GM23338 (cell line): ENCODE measurements around the gene DDX23. TPM values are rescaled to one million over a fixed set of nuclear protein-coding genes. Genes with fewer than 3 reads are reported as not detected.

ENCODE experiments used
- polyA plus RNA-seq: library from polyadenylated mRNA; unstranded; fragments of >200 nt; fragmentation: Nextera tagmentation; extraction: Ambion mirVana; gene quantifications from 2 replicates; pipeline ENCODE4 v1.2.1, GENCODE V29; 2016
- small RNA-seq: library from RNA; depleted of rRNA; stranded (forward); fragments of <200 nt; gene quantifications from one replicate; pipeline ENCODE3, GENCODE V24; 2014; ENCODE audit warnings: low replicate concordance
- total RNA-seq: library from RNA; depleted of rRNA; stranded (reverse); fragments of >200 nt; shearing (Covaris generic); gene quantifications from 2 replicates; pipeline ENCODE4 v1.2.3, GENCODE V29; 2014; rRNA removed

Gene DDX23
- total and polyA plus RNA-seq, 2 experiments from 2014 or later = 31.7 to 78.5 TPM

Small RNAs within 50 kb of the gene (small RNA-seq; reads per million reads assigned to genes)
- gene RF00019 (not detected), gene RNU6-600P (not detected)

Other genes starting within 250 kb of the DDX23 start
- gene KANSL2, start 169.9 kb downstream of the DDX23 start, total RNA-seq = 71.3 and 92.5 TPM in 2 replicates
- gene KANSL2, start 169.9 kb downstream of the DDX23 start, polyA plus RNA-seq = 29.3 and 35.1 TPM in 2 replicates
- gene CCNT1, start 135.5 kb downstream of the DDX23 start, total RNA-seq = 28.7 and 33.6 TPM in 2 replicates
- gene CCNT1, start 135.5 kb downstream of the DDX23 start, polyA plus RNA-seq = 9.3 and 12.8 TPM in 2 replicates
- 11.8 and 16.5 TPM in 2 replicates for gene ADCY6, start 63.1 kb downstream of the DDX23 start, total RNA-seq
- gene ADCY6, start 63.1 kb downstream of the DDX23 start, polyA plus RNA-seq = 1.0 and 1.3 TPM in 2 replicates
- gene CACNB3, start 33.7 kb downstream of the DDX23 start, total RNA-seq = 3.4 and 4.1 TPM in 2 replicates
- 6.2 and 6.3 TPM in 2 replicates for gene CACNB3, start 33.7 kb downstream of the DDX23 start, polyA plus RNA-seq
- 7.4 and 10.4 TPM in 2 replicates for gene RND1, start 13.7 kb upstream of the DDX23 start, total RNA-seq
- gene RND1, start 13.7 kb upstream of the DDX23 start, polyA plus RNA-seq = 7.4 and 9.3 TPM in 2 replicates
- 29.5 and 45.0 TPM in 2 replicates for gene FKBP11, start 73.3 kb upstream of the DDX23 start, total RNA-seq
- gene FKBP11, start 73.3 kb upstream of the DDX23 start, polyA plus RNA-seq = 94.9 and 97.2 TPM in 2 replicates
- 125 and 130 TPM in 2 replicates for gene ARF3, start 105.3 kb upstream of the DDX23 start, total RNA-seq
- gene ARF3, start 105.3 kb upstream of the DDX23 start, polyA plus RNA-seq = 53.9 and 57.0 TPM in 2 replicates
- gene WNT10B, start 119.6 kb upstream of the DDX23 start, total RNA-seq = 0.50 TPM in 1 of 2 replicates, not detected in the other
- gene WNT10B, start 119.6 kb upstream of the DDX23 start, polyA plus RNA-seq = not detected in 2 replicates
- gene WNT1, start 126.2 kb upstream of the DDX23 start, total RNA-seq = not detected in 2 replicates
- gene WNT1, start 126.2 kb upstream of the DDX23 start, polyA plus RNA-seq = not detected in 2 replicates
- 0.04 and 0.10 TPM in 2 replicates for gene DDN, start 147.2 kb upstream of the DDX23 start, total RNA-seq
- gene DDN, start 147.2 kb upstream of the DDX23 start, polyA plus RNA-seq = 0.12 TPM in 1 of 2 replicates, not detected in the other
- 27.2 and 35.4 TPM in 2 replicates for gene PRKAG1, start 166.6 kb upstream of the DDX23 start, total RNA-seq
- gene PRKAG1, start 166.6 kb upstream of the DDX23 start, polyA plus RNA-seq = 19.1 and 19.9 TPM in 2 replicates
- gene KMT2D, start 208.6 kb upstream of the DDX23 start, total RNA-seq = 86.1 and 120 TPM in 2 replicates
- 17.6 and 18.3 TPM in 2 replicates for gene KMT2D, start 208.6 kb upstream of the DDX23 start, polyA plus RNA-seq
- 6.7 and 11.8 TPM in 2 replicates for gene RHEBL1, start 217.8 kb upstream of the DDX23 start, total RNA-seq
- gene RHEBL1, start 217.8 kb upstream of the DDX23 start, polyA plus RNA-seq = 9.4 and 10.7 TPM in 2 replicates
- not detected in 2 replicates for gene DHH, start 242.6 kb upstream of the DDX23 start, total RNA-seq
- 0.09 TPM in 1 of 2 replicates, not detected in the other for gene DHH, start 242.6 kb upstream of the DDX23 start, polyA plus RNA-seq